Fibroblast of mammary gland (primary cell): ENCODE results near the gene LMF2.
A peak's percentile ranks its signal among the peaks of the same experiment; 100 is the strongest.

Experiments used
- DNase-seq: peaks from one replicate; pipeline ENCODE4 v3.0.0-alpha.2; 2010; ENCODE audit warnings: low read depth
- H3K4me3 ChIP-seq: 2 replicates; pipeline ENCODE4 v1.5.1; 2011; ENCODE audit warnings: low read depth, mild to moderate bottlenecking, low read length, moderate library complexity; ENCODE audit not compliant: control insufficient read depth
- CTCF ChIP-seq: conservative IDR thresholded peaks from 2 replicates; pipeline ENCODE4 v1.5.1; 2011; ENCODE audit warnings: low read depth, low read length, inconsistent platforms; ENCODE audit not compliant: control insufficient read depth, insufficient read depth

Gene LMF2

GRCh38 chr22:50471197-50471847, 36.2 kb downstream of the LMF2 start:
- no peak overlapping the region for H3K4me3 ChIP-seq
- no peak for DNase-seq
- no peak for TF ChIP-seq CTCF

GRCh38 chr22:50470491-50470890, 37.0 kb downstream of the LMF2 start:
- TF ChIP-seq CTCF, result no peak
- no peak for DNase-seq
- no peak overlapping the region for H3K4me3 ChIP-seq

DNA sequence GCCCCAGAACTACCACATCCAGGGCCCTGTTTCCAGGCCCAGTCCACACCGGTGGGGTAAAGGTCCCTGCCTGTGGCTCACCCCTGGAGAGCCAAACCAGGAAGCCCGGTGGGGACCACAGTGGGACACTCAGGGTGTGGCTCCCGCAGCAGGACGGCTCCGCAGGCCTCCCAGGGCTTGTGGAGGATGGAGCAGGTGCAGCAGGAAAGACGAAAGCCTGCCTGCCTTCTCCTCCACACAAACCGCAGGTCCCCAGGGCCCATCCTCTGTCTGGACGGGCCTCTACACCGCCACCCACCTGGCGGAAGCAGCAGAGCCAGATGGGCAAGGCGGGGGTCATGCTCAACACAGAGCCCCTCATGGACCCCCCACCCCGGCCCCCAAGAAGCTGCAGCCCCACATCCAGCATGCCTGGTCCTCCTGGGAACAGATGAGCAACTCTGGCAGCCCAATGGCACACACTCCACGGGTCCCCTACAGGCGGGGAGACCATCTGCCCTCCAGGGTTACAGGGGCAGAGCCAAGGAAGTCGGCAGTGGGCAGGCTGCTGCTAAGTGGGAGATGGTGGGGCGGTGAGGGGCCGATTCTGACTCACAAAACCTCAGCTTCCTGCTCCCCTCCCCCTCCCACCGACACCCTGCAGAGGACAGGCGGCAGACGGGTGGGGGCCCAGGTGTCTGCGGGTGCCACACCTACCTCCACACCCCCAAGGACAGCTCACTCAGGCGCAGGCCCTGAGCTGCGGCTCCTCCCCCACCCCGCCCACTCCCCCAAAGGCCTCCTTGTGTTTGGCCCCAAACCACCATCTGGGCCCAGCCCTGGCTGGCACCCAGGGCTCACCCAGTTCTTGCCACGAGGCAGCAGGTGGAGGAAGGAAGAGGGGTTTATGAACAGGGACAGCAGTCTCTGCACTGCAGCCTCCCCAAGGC, 37.9 kb downstream of the LMF2 start:
- DNase-seq, result peak; percentile 30
- no peak overlapping the region for H3K4me3 ChIP-seq
- no peak for TF ChIP-seq CTCF

DNA sequence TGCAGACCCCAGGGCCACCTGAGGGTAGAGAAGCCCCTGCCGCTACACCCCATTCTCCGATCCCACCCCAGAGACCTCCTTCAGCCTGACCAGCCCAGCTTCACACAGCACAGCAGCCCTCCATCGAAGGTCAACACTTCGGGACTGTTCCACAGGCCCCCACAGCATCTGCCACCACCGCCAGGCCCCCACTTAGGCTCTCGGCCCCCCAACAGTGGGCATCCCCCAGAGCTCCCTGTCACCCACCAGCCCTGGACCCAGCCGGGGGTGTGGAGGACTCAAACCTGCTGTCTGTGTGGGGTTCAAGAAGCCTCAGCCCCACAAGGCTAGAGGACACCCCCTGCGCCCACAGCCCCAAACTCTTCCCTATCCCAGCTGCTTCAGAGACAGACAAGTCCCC, 38.9 kb downstream of the LMF2 start:
- TF ChIP-seq CTCF, result no peak
- no peak overlapping the region for H3K4me3 ChIP-seq
- no peak for DNase-seq

- DNase-seq, result no peak
- no peak overlapping the region for H3K4me3 ChIP-seq
- TF ChIP-seq CTCF, result no peak
Observed at GRCh38 chr22:50467773-50468440, 39.6 kb downstream of the LMF2 start.

DNA sequence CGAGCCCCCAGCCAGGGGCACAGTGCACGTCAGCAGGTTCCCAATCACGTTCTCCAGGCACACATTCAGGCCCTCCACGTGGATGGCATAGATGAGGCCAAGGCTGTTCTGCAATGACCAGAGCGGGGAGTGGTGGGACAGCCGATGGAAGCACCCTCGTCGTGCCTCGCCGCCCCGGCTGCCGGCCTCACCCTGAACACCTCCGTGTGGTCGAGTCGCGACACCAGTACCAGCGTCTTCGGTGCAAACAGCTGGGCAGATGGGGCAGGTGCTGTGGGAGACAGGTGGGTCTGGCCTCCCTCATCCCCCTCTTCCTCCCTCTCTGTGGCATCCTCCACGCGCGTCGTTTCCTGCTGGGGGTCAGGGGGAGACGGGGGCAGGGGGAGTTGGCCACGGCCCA, 40.2 kb downstream of the LMF2 start:
- TF ChIP-seq CTCF, result no peak
- H3K4me3 ChIP-seq, result no peak overlapping the region
- DNase-seq, result no peak
